SKM-1 (cell line): Measurements from ENCODE around the gene ZNF516.

Source experiments
- DNase-seq: peaks from one replicate; lab custom pipeline; 2025; ENCODE audit not compliant: unreplicated experiment; lab: John Stamatoyannopoulos, UW

Gene ZNF516

GRCh38 chr18:76457957-76458356, 37.1 kb downstream of the ZNF516 start:
- DNase-seq, result no peak

GRCh38 chr18:76457475-76457874, 37.6 kb downstream of the ZNF516 start:
- DNase-seq, result no peak

GRCh38 chr18:76456823-76457222, 38.2 kb downstream of the ZNF516 start:
- no peak for DNase-seq

- no peak for DNase-seq
These were observed 38.9 kb downstream of the ZNF516 start for GRCh38 chr18:76456018-76456750.

- no peak for DNase-seq
These were observed 39.9 kb downstream of the ZNF516 start for GRCh38 chr18:76455003-76455676.

- no peak for DNase-seq
These were observed 40.6 kb downstream of the ZNF516 start for GRCh38 chr18:76454418-76454817.

- DNase-seq, result no peak
These were observed 41.1 kb downstream of the ZNF516 start for GRCh38 chr18:76453932-76454331.

- DNase-seq, result no peak
These were observed 41.9 kb downstream of the ZNF516 start for GRCh38 chr18:76453057-76453561.

- DNase-seq, result no peak
These were observed 42.7 kb downstream of the ZNF516 start for GRCh38 chr18:76452357-76452756.

GRCh38 chr18:76451396-76452331, 43.4 kb downstream of the ZNF516 start:
- DNase-seq, result no peak

- no peak for DNase-seq
These were observed 44.3 kb downstream of the ZNF516 start for GRCh38 chr18:76450452-76451395.

- no peak for DNase-seq
These were observed 46.0 kb downstream of the ZNF516 start for GRCh38 chr18:76449111-76449453.

- peak; percentile 49 for DNase-seq
These were observed 46.6 kb downstream of the ZNF516 start for GRCh38 chr18:76448256-76449110.

GRCh38 chr18:76447258-76447890, 47.7 kb downstream of the ZNF516 start:
- no peak for DNase-seq

- DNase-seq, result no peak
These were observed 48.5 kb downstream of the ZNF516 start for GRCh38 chr18:76446321-76447257.

GRCh38 chr18:76445741-76446232, 49.3 kb downstream of the ZNF516 start:
- no peak for DNase-seq

GRCh38 chr18:76445275-76445674, 49.8 kb downstream of the ZNF516 start:
- DNase-seq, result no peak
